Fibroblast of pulmonary artery (primary cell): ENCODE measurements around the gene RFTN2.
A peak's percentile ranks its signal among the peaks of the same experiment; 100 is the strongest.
"Not testable (repeated sequence)": the region's sequence is repeated elsewhere in the genome, so short reads cannot be mapped to it uniquely, and the experiment has no call there.

Experiments
- DNase-seq: peaks from one replicate; pipeline ENCODE4 v3.0.0-alpha.2; 2010; ENCODE audit warnings: low read depth
- H3K4me3 ChIP-seq: replicated peaks from 2 replicates; pipeline ENCODE4 v1.5.1; 2011; ENCODE audit warnings: low read depth, mild to moderate bottlenecking, control low read depth, low read length, moderate library complexity
- TF ChIP-seq, protein P1 (sequence below): IDR thresholded peaks from 2 replicates; pipeline ENCODE4 v1.5.1; 2011; ENCODE audit warnings: mild to moderate bottlenecking, control low read depth, low read length, inconsistent platforms; ENCODE audit errors: missing control alignments

The RFTN2 gene

GRCh38 chr2:197600306-197600705 lies 75.1 kb downstream of the RFTN2 start:
- H3K4me3 ChIP-seq = no peak overlapping the region
- TF ChIP-seq, protein P1, sequence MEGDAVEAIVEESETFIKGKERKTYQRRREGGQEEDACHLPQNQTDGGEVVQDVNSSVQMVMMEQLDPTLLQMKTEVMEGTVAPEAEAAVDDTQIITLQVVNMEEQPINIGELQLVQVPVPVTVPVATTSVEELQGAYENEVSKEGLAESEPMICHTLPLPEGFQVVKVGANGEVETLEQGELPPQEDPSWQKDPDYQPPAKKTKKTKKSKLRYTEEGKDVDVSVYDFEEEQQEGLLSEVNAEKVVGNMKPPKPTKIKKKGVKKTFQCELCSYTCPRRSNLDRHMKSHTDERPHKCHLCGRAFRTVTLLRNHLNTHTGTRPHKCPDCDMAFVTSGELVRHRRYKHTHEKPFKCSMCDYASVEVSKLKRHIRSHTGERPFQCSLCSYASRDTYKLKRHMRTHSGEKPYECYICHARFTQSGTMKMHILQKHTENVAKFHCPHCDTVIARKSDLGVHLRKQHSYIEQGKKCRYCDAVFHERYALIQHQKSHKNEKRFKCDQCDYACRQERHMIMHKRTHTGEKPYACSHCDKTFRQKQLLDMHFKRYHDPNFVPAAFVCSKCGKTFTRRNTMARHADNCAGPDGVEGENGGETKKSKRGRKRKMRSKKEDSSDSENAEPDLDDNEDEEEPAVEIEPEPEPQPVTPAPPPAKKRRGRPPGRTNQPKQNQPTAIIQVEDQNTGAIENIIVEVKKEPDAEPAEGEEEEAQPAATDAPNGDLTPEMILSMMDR = no peak
- DNase-seq = no peak

- DNase-seq = peak; percentile 68
- TF ChIP-seq, protein P1 = peak; percentile 47
- H3K4me3 ChIP-seq = no peak overlapping the region
Measured at GRCh38 chr2:197599285-197599965, 76.0 kb downstream of the RFTN2 start.

GRCh38 chr2:197598450-197598849 lies 76.9 kb downstream of the RFTN2 start:
- no peak for DNase-seq
- no peak overlapping the region for H3K4me3 ChIP-seq
- TF ChIP-seq, protein P1 = no peak

DNA sequence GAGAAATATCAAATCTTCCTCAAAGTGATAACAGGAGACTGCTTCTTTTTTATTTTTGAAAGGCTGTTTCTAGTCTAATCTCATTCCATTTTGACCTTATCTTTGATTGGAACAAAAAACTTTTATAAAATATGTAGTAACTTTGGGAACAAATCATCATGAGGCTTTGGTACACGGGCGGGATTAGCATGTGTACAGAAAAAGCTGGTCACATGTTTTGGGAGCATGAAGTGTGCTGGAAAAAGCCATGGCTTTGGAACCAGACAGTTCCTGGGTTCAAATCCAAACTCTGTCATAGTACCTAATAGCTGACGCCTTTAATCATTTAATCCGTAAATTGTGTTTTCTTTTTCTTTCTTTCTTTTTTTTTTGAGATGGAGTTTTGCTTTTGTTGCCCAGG lies 78.2 kb downstream of the RFTN2 start:
- no peak for DNase-seq
- TF ChIP-seq, protein P1 = no peak
- H3K4me3 ChIP-seq = no peak overlapping the region

DNA sequence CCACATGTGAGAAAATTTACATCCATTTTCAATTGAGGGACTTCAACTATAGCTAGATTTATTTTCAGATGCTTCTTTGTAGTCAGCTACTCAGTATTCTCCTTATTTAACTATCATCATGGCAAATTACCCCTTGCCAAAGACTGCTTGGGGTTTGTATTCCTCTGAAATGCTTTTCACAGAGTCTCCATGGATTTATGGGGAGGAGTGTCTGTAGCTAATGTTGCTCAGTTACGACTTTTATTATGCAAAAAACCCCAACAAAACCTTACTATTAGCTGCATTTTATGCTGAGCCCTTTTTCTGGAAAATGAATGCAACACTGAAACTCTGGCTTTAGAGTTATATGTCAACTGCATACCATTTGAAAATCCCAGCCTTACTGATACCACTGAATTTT lies 78.6 kb downstream of the RFTN2 start:
- TF ChIP-seq, protein P1 = no peak
- DNase-seq = no peak
- H3K4me3 ChIP-seq = no peak overlapping the region

- H3K4me3 ChIP-seq = no peak overlapping the region
- TF ChIP-seq, protein P1 = no peak
- DNase-seq = no peak
Measured at GRCh38 chr2:197591339-197592072, 83.9 kb downstream of the RFTN2 start.

DNA sequence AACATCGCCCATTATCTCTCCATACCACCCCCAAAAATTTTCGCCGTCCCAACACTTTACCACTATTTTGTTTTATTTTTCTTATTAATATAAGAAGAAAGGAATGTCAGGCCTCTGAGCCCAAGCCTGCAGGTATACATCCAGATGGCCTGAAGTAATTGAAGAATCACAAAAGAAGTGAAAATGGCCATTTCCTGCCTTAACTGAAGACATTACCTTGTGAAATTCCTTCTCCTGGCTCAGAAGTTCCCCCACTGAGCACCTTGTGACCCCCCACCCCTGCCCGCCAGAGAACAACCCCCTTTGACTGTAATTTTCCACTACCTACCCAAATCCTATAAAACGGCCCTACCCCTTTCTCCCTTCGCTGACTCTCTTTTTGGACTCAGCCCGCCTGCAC lies 88.1 kb downstream of the RFTN2 start:
- H3K4me3 ChIP-seq, DNase-seq: not testable (repeated sequence)

DNA sequence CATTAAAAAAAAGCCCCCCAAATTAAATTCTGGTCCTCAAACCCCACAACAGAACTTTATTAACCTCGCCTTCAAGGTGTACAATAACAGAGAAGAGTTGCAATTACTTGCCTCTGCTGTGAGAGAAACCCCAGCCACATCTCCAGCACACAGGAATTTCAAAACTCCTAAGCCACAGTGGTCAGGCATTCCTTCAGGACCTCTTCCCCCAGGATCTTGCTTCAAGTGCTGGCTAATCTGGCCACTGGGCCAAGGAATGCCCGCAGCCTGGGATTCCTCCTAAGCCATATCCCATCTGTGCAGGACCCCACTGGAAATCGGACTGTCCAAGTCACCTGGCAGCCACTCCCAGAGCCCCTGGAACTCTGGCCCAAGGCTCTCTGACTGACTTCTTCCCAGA lies 95.2 kb downstream of the RFTN2 start:
- not testable (repeated sequence) for H3K4me3 ChIP-seq, DNase-seq

DNA sequence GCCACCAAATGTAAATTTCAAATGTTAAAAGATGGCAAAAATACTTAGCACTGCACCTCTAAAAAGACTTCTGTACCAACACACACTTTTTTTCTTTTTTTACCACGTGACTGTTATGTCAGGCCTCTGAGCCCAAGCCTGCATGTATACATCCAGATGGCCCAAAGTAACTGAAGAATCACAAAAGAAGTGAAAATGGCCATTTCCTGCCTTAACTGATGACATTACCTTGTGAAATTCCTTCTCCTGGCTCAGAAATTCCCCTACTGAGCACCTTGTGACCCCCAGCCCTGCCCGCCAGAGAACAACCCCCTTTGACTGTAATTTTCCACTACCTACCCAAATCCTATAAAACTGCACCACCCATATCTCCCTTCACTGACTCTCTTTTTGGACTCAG lies 97.1 kb downstream of the RFTN2 start:
- DNase-seq, H3K4me3 ChIP-seq: not testable (repeated sequence)
